Spleen (tissue), 7 donors: ENCODE results near the gene PDXK.

Source experiments
- CTCF ChIP-seq, 11 experiments: fragments of 200-600 bp in 7 of 11; fragments of 450-650 bp in 4 of 11; sonication (generic) in 4 of 11; IDR thresholded peaks in 8 of 11; conservative IDR thresholded peaks in 3 of 11; 1 replicate in 7 of 11; 2 replicates in 4 of 11; pipeline versions ENCODE4 v1.4.0 to v1.8.0; 2016 to 2021; ENCODE audit warnings: antibody characterized with exemption in 11 of 11, inconsistent platforms in 4 of 11, mild to moderate bottlenecking in 1 of 11
- POLR2A ChIP-seq, 3 donors: fragments of 450-650 bp; IDR thresholded peaks; one replicate each; pipeline ENCODE4 v1.5.1; 2017; ENCODE audit warnings: antibody characterized with exemption in 3 of 3, mild to moderate bottlenecking in 1 of 3
- POLR2AphosphoS5 ChIP-seq, 3 donors: sonication (generic); formaldehyde crosslinking; IDR thresholded peaks; one replicate each; pipeline ENCODE4 v1.5.1; 2017; ENCODE audit warnings: antibody characterized with exemption in 3 of 3
- donor health status: DM: no; HTN: no; CAD: no; lungs with moderate emphysema.
- donor health status: DM: no; HTN: no; CAD: no.
- donor health status: DM: no; HTN: no; CAD: no.

DNA sequence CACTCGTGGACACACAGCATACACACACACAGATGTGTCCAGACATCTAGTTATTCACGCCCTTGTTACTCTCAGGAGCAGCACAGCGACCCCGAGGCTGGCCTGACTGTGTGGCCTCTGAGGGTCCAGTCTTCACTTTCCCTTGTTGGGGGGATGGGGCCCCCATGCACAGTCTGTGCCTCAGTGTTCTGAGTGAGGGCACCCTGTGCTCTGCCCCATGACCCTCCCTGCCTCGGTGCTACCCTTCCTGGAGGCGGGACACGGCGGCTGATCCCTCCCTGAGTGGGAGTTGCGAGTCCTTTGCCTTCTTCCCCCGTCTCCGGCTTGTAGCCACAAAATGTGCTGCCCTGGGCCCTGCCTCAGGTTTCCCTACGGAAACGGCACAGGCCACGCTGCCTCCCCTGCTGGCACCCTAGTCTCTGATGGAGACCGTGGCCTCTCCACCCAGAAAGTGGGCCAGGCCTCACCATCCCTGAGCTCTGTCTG is 48.6 kb downstream of the PDXK start:
- TF ChIP-seq POLR2A (IDR thresholded peaks at IDR 0.05) (no peak), POLR2AphosphoS5 (IDR thresholded peaks at IDR 0.05) (no peak), CTCF (IDR thresholded peaks at IDR 0.05 in 8 of 11, conservative IDR thresholded peaks at IDR 0.05 in 3 of 11) (no peak)
